HFFc6 (cell line): ENCODE data around the gene PRMT1. TPM values are rescaled to one million over a fixed set of nuclear protein-coding genes. Genes with fewer than 3 reads are reported as not detected.
A peak's percentile ranks its signal among the peaks of the same experiment; 100 is the strongest.

Experiments used
- DNase-seq: peaks from one replicate; pipeline ENCODE4 v3.0.0-alpha.2; 2018
- H3K27ac Mint-ChIP-seq: 2 replicates; pipeline ENCODE4 v1.8.0; 2020; ENCODE audit warnings: mild to moderate bottlenecking, mixed read lengths
- H3K27me3 Mint-ChIP-seq: 2 replicates; pipeline ENCODE4 v1.8.0; 2021; ENCODE audit warnings: mild to moderate bottlenecking, moderate library complexity, mixed read lengths; ENCODE audit not compliant: insufficient read depth
- H3K36me3 Mint-ChIP-seq: 2 replicates; pipeline ENCODE4 v1.8.0; 2021; ENCODE audit warnings: low read depth, mixed read lengths
- H3K4me1 Mint-ChIP-seq: 2 replicates; pipeline ENCODE4 v1.8.0; 2020; ENCODE audit warnings: low read depth, mixed read lengths
- H3K4me3 Mint-ChIP-seq: 2 replicates; pipeline ENCODE4 v1.8.0; 2020; ENCODE audit warnings: mild to moderate bottlenecking, moderate library complexity, mixed read lengths
- H3K9me3 Mint-ChIP-seq: 2 replicates; pipeline ENCODE4 v1.8.0; 2020; ENCODE audit warnings: mild to moderate bottlenecking, mixed read lengths
- CTCF ChIP-seq: fragments of 200-600 bp; sonication (generic); IDR thresholded peaks from 2 replicates; pipeline ENCODE4 v1.5.0; 2021; ENCODE audit warnings: antibody characterized with exemption, mild to moderate bottlenecking
- total RNA-seq, 6 experiments: library from RNA; stranded (reverse); fragmentation: NEBNext Ultra II Directional; extraction: Animal tissue kit (Norgen Biotek cat#: 25700); gene quantifications; 2 replicates in 1 of 6; 3 replicates in 5 of 6; pipeline ENCODE4 v1.2.3, GENCODE V29; 2021

The PRMT1 gene
- total RNA-seq, 6 experiments from 2014 or later, result 209 to 226 (median 217) TPM

DNA sequence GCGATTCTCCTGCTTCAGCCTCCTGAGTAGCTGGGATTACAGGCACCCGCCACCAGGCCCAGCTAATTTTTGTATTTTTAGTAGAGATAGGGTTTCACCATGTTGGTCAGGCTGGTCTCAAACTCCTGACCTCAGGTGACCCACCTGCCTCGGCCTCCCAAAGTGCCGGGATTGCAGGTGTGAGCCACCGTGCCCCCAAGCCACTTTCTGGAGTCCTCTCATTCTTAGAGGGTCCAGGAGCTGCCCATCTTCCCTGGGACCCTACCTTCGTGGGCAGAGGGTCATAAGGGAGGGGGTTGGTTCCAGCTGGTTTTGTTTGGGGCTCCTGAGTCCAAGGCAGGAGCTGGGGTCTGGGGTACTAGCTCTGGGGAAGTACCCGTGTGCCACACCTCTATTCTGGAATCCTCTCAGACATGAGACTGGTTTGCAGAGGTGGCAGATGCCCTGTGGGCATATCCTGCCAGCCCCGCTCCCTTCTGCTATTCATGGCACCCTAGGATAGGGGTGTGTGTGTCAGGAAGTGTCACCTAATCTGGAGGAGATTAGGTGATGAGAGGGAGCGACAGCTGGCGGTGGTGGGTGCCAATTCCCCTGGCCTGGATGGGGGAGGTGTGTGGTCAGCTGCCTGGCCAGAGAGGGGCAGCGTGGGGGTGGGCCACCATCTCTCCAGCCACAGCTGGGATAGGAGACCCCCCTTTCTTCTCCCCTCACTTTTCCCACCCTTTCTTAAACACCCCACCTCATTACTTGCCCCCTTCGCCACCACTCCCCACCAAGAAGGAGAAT is 2.1 kb downstream of the PRMT1 start:
- Mint-ChIP-seq H3K4me1 (peaks cover 31% of the 10 kb centered on the region), H3K27ac (peak overlapping the region; percentile 83; the same call in 1 of the 2 replicates), H3K4me3 (peak overlapping the region; percentile 97), H3K9me3 (no peaks in the 10 kb centered on the region), H3K27me3 (peaks cover 8% of the 10 kb centered on the region), H3K36me3 (peaks cover 4% of the 10 kb centered on the region; the same call in 1 of the 2 replicates)
- no peak for DNase-seq
- no peak for TF ChIP-seq CTCF

DNA sequence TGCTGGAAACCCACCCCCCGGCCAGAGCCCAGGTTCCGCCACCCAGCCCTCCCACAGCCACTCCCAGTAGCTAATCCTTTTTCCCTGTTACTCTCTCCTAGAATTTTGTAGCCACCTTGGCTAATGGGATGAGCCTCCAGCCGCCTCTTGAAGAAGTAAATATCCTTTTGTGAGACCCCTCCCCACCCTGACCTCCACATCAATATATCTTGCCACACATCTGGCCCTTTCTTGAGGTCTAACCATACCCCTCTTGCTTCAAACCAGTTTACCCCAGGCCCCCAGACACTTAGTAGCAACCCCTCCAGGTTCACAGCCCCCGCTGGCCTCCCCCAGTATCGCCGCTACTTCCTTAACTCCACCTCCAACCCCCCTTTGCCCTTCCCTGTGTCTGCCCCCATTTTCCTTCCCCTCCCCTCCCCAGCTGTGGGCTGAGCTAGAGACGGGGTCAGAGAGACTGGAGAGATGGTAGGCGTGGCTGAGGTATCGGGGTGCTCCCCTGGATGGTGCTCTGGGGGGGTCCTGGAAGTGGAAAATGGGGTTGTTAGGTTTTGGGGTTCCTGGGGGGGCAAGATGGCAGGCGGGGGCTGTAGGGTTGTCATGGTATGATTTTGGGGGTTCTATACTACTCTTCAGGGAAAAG is 2.8 kb downstream of the PRMT1 start:
- H3K4me3 Mint-ChIP-seq, result peak overlapping the region; percentile 12

GRCh38 chr19:49680421-49681351 is 3.6 kb downstream of the PRMT1 start:
- H3K27ac Mint-ChIP-seq, result peak overlapping the region; percentile 52; the same call in 1 of the 2 replicates

More for the DNA sequence above, 2.8 kb downstream of the PRMT1 start:
- DNase-seq, result no peak
- Mint-ChIP-seq H3K36me3 (peaks cover 4% of the 10 kb centered on the region; the same call in 1 of the 2 replicates), H3K9me3 (no peaks in the 10 kb centered on the region), H3K27me3 (peaks cover 8% of the 10 kb centered on the region), H3K4me1 (peaks cover 31% of the 10 kb centered on the region), H3K27ac (peak overlapping the region; percentile 52; the same call in 1 of the 2 replicates)
- no peak for TF ChIP-seq CTCF

GRCh38 chr19:49681830-49682229 is 4.8 kb downstream of the PRMT1 start:
- peaks cover 10% of the 10 kb centered on the region; the same call in 1 of the 2 replicates for H3K36me3 Mint-ChIP-seq
- TF ChIP-seq CTCF, result no peak
- no peak overlapping the region for H3K4me3 Mint-ChIP-seq
- peaks cover 10% of the 10 kb centered on the region for H3K27me3 Mint-ChIP-seq
- H3K27ac Mint-ChIP-seq, result no peak overlapping the region
- H3K4me1 Mint-ChIP-seq, result peaks cover 21% of the 10 kb centered on the region
- no peaks in the 10 kb centered on the region for H3K9me3 Mint-ChIP-seq
- DNase-seq, result no peak

More at GRCh38 chr19:49680421-49681351, 3.6 kb downstream of the PRMT1 start:
- TF ChIP-seq CTCF, result peak; percentile 100
- peak overlapping the region; percentile 17 for H3K4me3 Mint-ChIP-seq
- H3K4me1 Mint-ChIP-seq, result peaks cover 31% of the 10 kb centered on the region
- no peaks in the 10 kb centered on the region for H3K9me3 Mint-ChIP-seq
- H3K36me3 Mint-ChIP-seq, result peaks cover 10% of the 10 kb centered on the region; the same call in 1 of the 2 replicates
- DNase-seq, result peak; percentile 61
- peaks cover 9% of the 10 kb centered on the region for H3K27me3 Mint-ChIP-seq

DNA sequence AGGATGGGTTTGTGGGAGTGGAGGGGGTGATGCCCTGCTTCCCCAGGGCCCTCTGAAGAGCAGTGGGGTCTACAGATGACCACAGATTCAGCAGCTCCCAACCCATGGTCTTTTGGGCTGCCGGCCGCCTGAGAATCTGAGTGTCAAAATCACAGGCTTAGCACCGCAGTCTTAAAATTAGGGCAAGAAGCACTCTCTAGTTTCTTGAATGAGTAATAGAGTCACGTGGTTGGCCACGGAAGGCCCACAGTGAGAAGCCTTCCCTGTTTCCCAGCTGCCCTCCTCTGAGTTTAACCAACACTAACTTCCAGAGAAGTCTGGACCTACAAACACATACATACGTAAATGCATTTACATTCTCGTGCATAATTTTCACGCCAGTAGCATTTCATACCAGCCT is 5.2 kb downstream of the PRMT1 start:
- Mint-ChIP-seq H3K36me3 (peaks cover 10% of the 10 kb centered on the region; the same call in 1 of the 2 replicates), H3K9me3 (no peaks in the 10 kb centered on the region), H3K4me3 (no peak overlapping the region), H3K27me3 (peaks cover 7% of the 10 kb centered on the region), H3K27ac (no peak overlapping the region; the same call in 1 of the 2 replicates), H3K4me1 (peaks cover 21% of the 10 kb centered on the region)
- TF ChIP-seq CTCF, result no peak
- no peak for DNase-seq
